IMR-90 (cell line): ENCODE measurements around the gene SEPTIN2. TPM values are rescaled to one million over a fixed set of nuclear protein-coding genes. Genes with fewer than 3 reads are reported as not detected.

Source experiments
- ATAC-seq: fragments of 200-7000 bp; cut with Tn5 transposase; 2 replicates; pipeline ENCODE4 v1.9.1; 2020; ENCODE audit warnings: low read depth, mild to moderate bottlenecking, moderate library complexity
- BruUV-seq: library from RNA; stranded (reverse); fragments of 400-500 nt; replicated peaks from 2 replicates; lab custom pipeline; 2021; lab: Mats Ljungman, UMichigan
- CTCF ChIA-PET: fragments of 300-600 bp; formaldehyde crosslinking; extraction: SDS; loops from one replicate; lab custom pipeline; 2021; ENCODE audit warnings: antibody characterized with exemption; lab: Yijun Ruan, JAX
- POLR2A ChIA-PET: fragments of 300-600 bp; sonication (Branson Sonifier 250); formaldehyde crosslinking; loops from one replicate; lab custom pipeline; 2022; ENCODE audit warnings: antibody characterized with exemption; ENCODE audit not compliant: unreplicated experiment; lab: Charles Lee
- DNase-seq: peaks from one replicate; pipeline ENCODE4 v3.0.0; 2013
- H2AFZ ChIP-seq: replicated peaks from 2 replicates; pipeline ENCODE3; 2013; ENCODE audit warnings: low read length, mild to moderate bottlenecking; ENCODE audit not compliant: poor library complexity
- H2AK5ac ChIP-seq: 2 replicates; pipeline ENCODE4 v1.6.1; 2013; ENCODE audit warnings: low read depth, low read length, inconsistent platforms
- H2AK9ac ChIP-seq: replicated peaks from 2 replicates; pipeline ENCODE3; 2013; ENCODE audit warnings: mild to moderate bottlenecking, low read depth, low read length, moderate library complexity; ENCODE audit not compliant: poor library complexity
- H2BK120ac ChIP-seq: 2 replicates; pipeline ENCODE4 v1.6.1; 2013; ENCODE audit warnings: low read depth, low read length, inconsistent platforms
- H2BK15ac ChIP-seq: 3 replicates; pipeline ENCODE4 v1.6.1; 2013; ENCODE audit warnings: low read depth, low read length, inconsistent platforms
- H2BK20ac ChIP-seq: 2 replicates; pipeline ENCODE4 v1.6.1; 2013; ENCODE audit warnings: low read depth, mild to moderate bottlenecking, inconsistent platforms, low read length, moderate library complexity
- H2BK5ac ChIP-seq: 2 replicates; pipeline ENCODE4 v1.6.1; 2013; ENCODE audit warnings: mild to moderate bottlenecking, low read depth, low read length, inconsistent platforms; ENCODE audit not compliant: poor library complexity, severe bottlenecking
- H3K14ac ChIP-seq: replicated peaks from 2 replicates; pipeline ENCODE4 v1.6.1; 2013; ENCODE audit warnings: low read depth, low read length, inconsistent platforms
- H3K18ac ChIP-seq: 2 replicates; pipeline ENCODE4 v1.6.1; 2013; ENCODE audit warnings: low read depth, low read length, control low read depth
- H3K23ac ChIP-seq: 2 replicates; pipeline ENCODE4 v1.6.1; 2013; ENCODE audit warnings: low read depth, low read length, inconsistent platforms
- H3K27ac ChIP-seq: 2 replicates; pipeline ENCODE4 v1.5.1; 2013; ENCODE audit warnings: mild to moderate bottlenecking, control low read depth, low read length; ENCODE audit not compliant: insufficient read depth
- H3K27me3 ChIP-seq: 2 replicates; pipeline ENCODE4 v1.6.1; 2013; ENCODE audit warnings: low read length; ENCODE audit not compliant: control insufficient read depth, insufficient read depth
- H3K36me3 ChIP-seq: 2 replicates; pipeline ENCODE4 v1.6.1; 2013; ENCODE audit warnings: low read length, mixed read lengths; ENCODE audit not compliant: control insufficient read depth, insufficient read depth
- H3K4ac ChIP-seq: 2 replicates; pipeline ENCODE4 v1.6.1; 2013; ENCODE audit warnings: low read depth, low read length, inconsistent platforms
- H3K4me1 ChIP-seq: 2 replicates; pipeline ENCODE4 v1.6.1; 2013; ENCODE audit warnings: low read length, mixed read lengths; ENCODE audit not compliant: control insufficient read depth, insufficient read depth
- H3K4me2 ChIP-seq: 2 replicates; pipeline ENCODE4 v1.6.1; 2013; ENCODE audit warnings: low read depth, mild to moderate bottlenecking, control low read depth, low read length, moderate library complexity
- H3K4me3 ChIP-seq: 2 replicates; pipeline ENCODE4 v1.5.1; 2013; ENCODE audit warnings: low read depth, mild to moderate bottlenecking, control low read depth, low read length, moderate library complexity; ENCODE audit not compliant: insufficient read depth
- H3K56ac ChIP-seq: 2 replicates; pipeline ENCODE4 v1.6.1; 2013; ENCODE audit warnings: low read length, inconsistent platforms; ENCODE audit not compliant: insufficient read depth; ENCODE audit errors: extremely low read depth
- H3K79me1 ChIP-seq, 2 experiments: 2 replicates each; pipeline ENCODE4 v1.6.1; 2013; ENCODE audit warnings: low read length in 2 of 2, inconsistent platforms in 1 of 2, low read depth in 1 of 2
- H3K9ac ChIP-seq: 2 replicates; pipeline ENCODE4 v1.6.1; 2013; ENCODE audit warnings: low read depth, low read length, control low read depth
- H3K9me1 ChIP-seq: 2 replicates; pipeline ENCODE4 v1.6.1; 2013; ENCODE audit warnings: low read length, inconsistent platforms; ENCODE audit not compliant: insufficient read depth
- H3K9me3 ChIP-seq: 2 replicates; pipeline ENCODE4 v1.6.1; 2013; ENCODE audit warnings: low read length; ENCODE audit not compliant: control insufficient read depth, insufficient read depth
- H4K20me1 ChIP-seq: 2 replicates; pipeline ENCODE4 v1.6.1; 2013; ENCODE audit warnings: low read length, inconsistent platforms; ENCODE audit not compliant: insufficient read depth
- H4K5ac ChIP-seq: 2 replicates; pipeline ENCODE4 v1.6.1; 2013; ENCODE audit warnings: mild to moderate bottlenecking, low read depth, low read length, control low read depth
- H4K8ac ChIP-seq, 2 experiments: 2 replicates each; pipeline ENCODE4 v1.6.1; 2013; ENCODE audit warnings: low read depth in 2 of 2, low read length in 2 of 2, control low read depth in 1 of 2, inconsistent platforms in 1 of 2
- H4K91ac ChIP-seq: 2 replicates; pipeline ENCODE4 v1.6.1; 2013; ENCODE audit warnings: low read depth, low read length, inconsistent platforms; ENCODE audit not compliant: insufficient read depth
- CHD1 ChIP-seq: IDR thresholded peaks from 2 replicates; pipeline ENCODE4 v1.6.1; 2012; ENCODE audit warnings: low read depth, low read length, improper control_type of control experiment
- NFE2L2 ChIP-seq: fragments of 150-350 bp; IDR thresholded peaks from 2 replicates; pipeline ENCODE4 v1.6.1; 2016; ENCODE audit warnings: low read depth, mild to moderate bottlenecking, low read length
- RCOR1 ChIP-seq: IDR thresholded peaks from 2 replicates; pipeline ENCODE4 v1.6.1; 2012; ENCODE audit warnings: mild to moderate bottlenecking, low read length, improper control_type of control experiment; ENCODE audit not compliant: insufficient replicate concordance
- WGBS, 2 experiments: methylation state at CpG; one replicate each; pipeline versions ENCODE4 v1.1.5 to v1.1.7; 2013; ENCODE audit warnings: missing lambda C conversion rate in 2 of 2; ENCODE audit not compliant: insufficient read length in 1 of 2; ENCODE audit errors: extremely low coverage in 2 of 2; 5-methylcytosine and 5-hydroxymethylcytosine counted together
- dilution Hi-C: fragments of 300-500 bp; cut with HindIII; formaldehyde crosslinking; loops from one replicate; pipeline ENCODE4 v1.14.3; 2018; ENCODE audit warnings: low sequenced_read_pairs; ENCODE audit not compliant: unreplicated experiment
- in situ Hi-C: fragments of 300-500 bp; cut with MboI; formaldehyde crosslinking; loops from 3 replicates; pipeline ENCODE4 v1.14.3; 2019; ENCODE audit warnings: low sequenced_read_pairs, inconsistent platforms, mixed read lengths
- intact Hi-C: fragments of 100-400 bp; cut with micrococcal nuclease; formaldehyde crosslinking; loops from 2 replicates; pipeline ENCODE4 v1.10.0; 2022
- polyA plus RNA-seq, 3 experiments: library from polyadenylated mRNA; depleted of rRNA; stranded (reverse); fragments of >200 nt; gene quantifications; 2 replicates each; pipeline ENCODE4 v1.2.3, GENCODE V29; 2012; ENCODE audit warnings: low replicate concordance in 1 of 3
- total RNA-seq: library from RNA; depleted of rRNA; stranded (reverse); fragments of >200 nt; gene quantifications from 2 replicates; pipeline ENCODE4 v1.2.3, GENCODE V29; 2012

SEPTIN2 gene
- total and polyA plus RNA-seq, 2 of the 4 experiments (the other 2 are of a cell fraction), result 420 to 504 TPM

- Histone ChIP-seq H3K18ac (no peak overlapping the region), H3K4me2 (no peak overlapping the region), H3K9ac (no peak overlapping the region), H3K27me3 (no peaks in the 10 kb centered on the region), H3K4me3 (no peak overlapping the region), H3K36me3 (peaks cover 17% of the 10 kb centered on the region), H3K9me3 (no peaks in the 10 kb centered on the region), H2BK20ac (no peak overlapping the region), H4K8ac (no peak overlapping the region), H2AFZ (no peak overlapping the region), H4K5ac (no peak overlapping the region), H3K27ac (no peak overlapping the region), H3K23ac (no peak overlapping the region), H4K91ac (no peak overlapping the region), H2BK15ac (no peak overlapping the region), H3K79me1 (peaks cover 15 to 44% of the 10 kb centered on the region in 2 experiments), H3K4me1 (peaks cover 4% of the 10 kb centered on the region), H3K14ac (no peak overlapping the region), H3K56ac (no peak overlapping the region), H3K4ac (no peak overlapping the region), H3K9me1 (peaks cover 10% of the 10 kb centered on the region), H2AK9ac (no peak overlapping the region), H2BK120ac (no peak overlapping the region), H2AK5ac (no peak overlapping the region), H4K20me1 (peaks cover 78% of the 10 kb centered on the region), H2BK5ac (no peak overlapping the region)
- WGBS, 2 experiments, result no CpG with 5 or more reads among the region's 5 CpGs
- in situ Hi-C loops (no loop called here), intact Hi-C loops (no loop called here), dilution Hi-C loops (no loop called here)
- BruUV-seq, result no TSS peak
- no peak for ATAC-seq
- ChIA-PET CTCF (no interaction called here), POLR2A (no interaction called here)
- no peak for TF ChIP-seq NFE2L2
- TF ChIP-seq CHD1, result no peak
- no peak for TF ChIP-seq RCOR1
- DNase-seq, result no peak
These were observed 8.1 kb downstream of the SEPTIN2 start for GRCh38 chr2:241323778-241324177.
